Hematopoietic multipotent progenitor cell (in vitro differentiated cells): ENCODE results near the gene PRPF19. TPM values are rescaled to one million over a fixed set of nuclear protein-coding genes. Genes with fewer than 3 reads are reported as not detected.
A peak's percentile ranks its signal among the peaks of the same experiment; 100 is the strongest.

Experiments
- DNase-seq, 3 donors: peaks; one replicate each; pipeline ENCODE4 v3.0.0-alpha.2; 2011 to 2015; ENCODE audit warnings: low read depth in 2 of 3, low spot score in 2 of 3
- total RNA-seq: library from RNA; depleted of rRNA; stranded (reverse); fragments of >200 nt; gene quantifications from one replicate; pipeline ENCODE4 v1.2.3, GENCODE V29; 2012

Gene PRPF19
- 132 TPM for total RNA-seq

- DNase-seq, result peak; percentile 90 to 99 (median 97)
These were observed at the start of gene PRPF19 for GRCh38 chr11:60906132-60906972. Gene PRPF19, minus strand, starts transcription at chr11:60906585. Its CDS starts 203 bp downstream, at chr11:60906382.

GRCh38 chr11:60955571-60955970 is 49.2 kb upstream of the PRPF19 start:
- peak in 1 of 3 donors; percentile 38 for DNase-seq

- DNase-seq, result peak in 1 of 3 donors; percentile 47
These were observed 48.0 kb upstream of the PRPF19 start for GRCh38 chr11:60954421-60954820.

- peak in 1 of 3 donors; percentile 31 for DNase-seq
These were observed 47.4 kb upstream of the PRPF19 start for GRCh38 chr11:60953781-60954180.

GRCh38 chr11:60952742-60953170 is 46.4 kb upstream of the PRPF19 start:
- no peak for DNase-seq

GRCh38 chr11:60951904-60952741 is 45.7 kb upstream of the PRPF19 start, which contains the start of gene SLC15A3:
Gene SLC15A3, minus strand, starts transcription at chr11:60952176. Its CDS starts 625 bp downstream, at chr11:60951551.
- peak in 2 of 3 donors; percentile 73 to 89 for DNase-seq

- DNase-seq, result no peak
These were observed 45.2 kb upstream of the PRPF19 start for GRCh38 chr11:60951606-60951903.

GRCh38 chr11:60950933-60951605 is 44.7 kb upstream of the PRPF19 start:
- DNase-seq, result no peak

- DNase-seq, result no peak
These were observed 43.6 kb upstream of the PRPF19 start for GRCh38 chr11:60950024-60950423.

- no peak for DNase-seq
These were observed 41.9 kb upstream of the PRPF19 start for GRCh38 chr11:60948250-60948649.

- DNase-seq, result no peak
These were observed 41.3 kb upstream of the PRPF19 start for GRCh38 chr11:60947700-60948099.

GRCh38 chr11:60946601-60947264 is 40.3 kb upstream of the PRPF19 start:
- no peak for DNase-seq

GRCh38 chr11:60945295-60945667 is 38.9 kb upstream of the PRPF19 start:
- no peak for DNase-seq

GRCh38 chr11:60944490-60945294 is 38.3 kb upstream of the PRPF19 start:
- DNase-seq, result peak in 1 of 3 donors; percentile 51

- DNase-seq, result no peak
These were observed 36.7 kb upstream of the PRPF19 start for GRCh38 chr11:60942970-60943565.

- DNase-seq, result no peak
These were observed 35.8 kb upstream of the PRPF19 start for GRCh38 chr11:60942219-60942618.

GRCh38 chr11:60941371-60942119 is 35.2 kb upstream of the PRPF19 start:
- DNase-seq, result no peak

- DNase-seq, result no peak
These were observed 33.5 kb upstream of the PRPF19 start for GRCh38 chr11:60939855-60940254.

- no peak for DNase-seq
These were observed 32.9 kb upstream of the PRPF19 start for GRCh38 chr11:60939301-60939700.
